GM19025 (cell line): ENCODE results near the gene RHOB.
A peak's percentile ranks its signal among the peaks of the same experiment; 100 is the strongest.
"Not testable (repeated sequence)": the region's sequence is repeated elsewhere in the genome, so short reads cannot be mapped to it uniquely, and the experiment has no call there.

ENCODE experiments used
- ATAC-seq: cut with Tn5 transposase; IDR thresholded peaks from one replicate; pipeline ENCODE4 v1.9.1; 2021; ENCODE audit warnings: mild to moderate bottlenecking, low read depth, moderate library complexity; ENCODE audit not compliant: unreplicated experiment

The RHOB gene

DNA sequence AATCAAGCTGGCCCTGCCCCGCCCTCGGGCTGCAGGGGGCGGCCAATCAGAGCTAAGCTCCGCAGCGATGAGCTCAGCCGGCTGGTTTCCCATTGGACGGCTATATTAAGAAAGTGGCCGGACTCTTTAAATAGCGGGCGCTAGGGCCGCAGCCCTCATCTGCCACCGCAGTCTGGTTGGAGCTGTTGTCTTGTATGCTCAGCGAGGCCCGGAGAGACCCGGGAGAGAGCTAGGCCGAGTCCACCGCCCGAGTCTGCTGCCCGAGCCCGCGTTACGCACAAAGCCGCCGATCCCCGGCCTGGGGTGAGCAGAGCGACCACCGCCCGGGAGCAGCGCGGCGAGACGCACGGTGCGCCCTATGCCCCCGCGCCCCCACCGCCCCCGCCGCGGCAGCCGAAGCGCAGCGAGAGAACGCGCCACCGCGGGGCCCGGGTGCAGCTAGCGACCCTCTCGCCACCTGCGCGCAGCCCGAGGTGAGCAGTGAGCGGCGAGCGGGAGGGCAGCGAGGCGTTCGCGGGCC is at the start of gene RHOB:
Gene RHOB, plus strand, starts transcription at position 158 of the 520 bp plus-strand sequence. CDS start 392 bp downstream, outside the sequence.
- peak; percentile 97 for ATAC-seq

- no peak for ATAC-seq
Observed at GRCh38 chr2:20397811-20398447, 48.9 kb upstream of the RHOB start.

DNA sequence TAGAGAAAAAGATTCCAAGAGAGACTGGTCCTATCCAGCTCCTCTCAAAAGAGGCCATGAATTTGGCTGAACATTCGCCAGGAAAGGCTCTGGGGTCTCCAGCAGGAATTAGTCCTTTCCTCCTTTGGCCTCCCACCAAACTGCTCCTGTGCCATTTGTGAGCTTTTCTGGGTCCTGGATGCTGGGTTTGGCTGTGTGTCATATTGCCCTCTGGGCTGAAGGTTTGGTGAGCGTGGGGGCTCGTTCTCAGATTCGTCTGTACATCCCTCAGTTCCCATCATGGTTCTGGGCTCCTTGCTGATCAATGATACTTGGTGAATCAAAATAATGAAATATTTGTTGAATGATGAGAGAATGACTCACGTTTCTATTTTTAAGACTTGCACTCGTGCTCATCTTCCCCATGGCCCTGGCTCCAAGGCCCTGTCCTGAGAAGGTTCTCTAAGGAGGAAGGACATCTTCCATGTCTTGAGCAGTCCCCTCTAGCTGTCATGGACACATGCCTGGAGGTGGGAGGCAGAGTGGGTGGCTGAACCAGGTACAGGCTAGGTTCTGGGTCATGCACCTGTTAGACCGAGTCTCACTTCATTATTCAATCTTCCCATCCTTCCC is 47.8 kb upstream of the RHOB start:
- no peak for ATAC-seq

GRCh38 chr2:20400306-20400705 is 46.6 kb upstream of the RHOB start:
- ATAC-seq, result no peak

- no peak for ATAC-seq
Observed at GRCh38 chr2:20400787-20401488, 45.9 kb upstream of the RHOB start.

- ATAC-seq, result no peak
Observed at GRCh38 chr2:20401489-20401835, 45.4 kb upstream of the RHOB start.

GRCh38 chr2:20403774-20404312 is 43.0 kb upstream of the RHOB start:
- ATAC-seq, result no peak

DNA sequence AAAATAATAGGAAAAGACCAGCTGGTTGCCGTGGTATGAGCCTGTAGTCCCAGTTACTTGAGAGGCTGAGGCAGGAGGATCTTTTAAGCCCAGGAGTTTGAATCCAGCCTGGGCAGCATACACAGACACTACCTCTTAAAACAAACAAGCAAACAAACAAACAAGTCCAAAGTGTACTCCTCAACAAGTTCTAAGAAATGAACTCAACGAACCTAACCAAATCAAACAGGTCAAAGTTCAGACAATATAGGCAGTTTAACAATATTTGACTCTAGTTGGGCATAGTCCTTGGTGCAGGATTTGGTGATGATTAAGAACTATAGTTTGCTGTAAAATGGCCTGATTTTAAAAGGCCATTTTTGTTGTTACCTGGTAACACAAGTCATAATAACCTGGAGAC is 41.9 kb upstream of the RHOB start:
- ATAC-seq, result no peak

DNA sequence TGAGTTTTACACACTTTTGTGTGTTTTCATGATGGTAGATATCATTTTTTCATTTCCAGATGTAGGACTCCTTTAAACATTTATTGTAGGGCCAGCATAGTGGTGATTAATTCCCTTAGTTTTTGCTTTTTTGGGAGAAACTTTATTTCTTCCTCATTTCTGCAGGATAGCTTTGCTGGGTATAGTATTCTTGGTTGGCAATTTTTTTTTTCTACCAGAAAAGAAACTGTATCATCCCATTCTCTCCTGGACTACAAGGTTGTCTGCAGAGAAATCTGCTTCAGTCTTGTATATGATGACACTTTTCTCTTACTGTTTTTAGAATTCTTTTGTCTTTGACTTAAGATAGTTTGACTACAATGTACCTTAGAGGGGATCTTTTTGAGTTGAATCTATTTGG is 37.8 kb upstream of the RHOB start:
- ATAC-seq, result no peak

- ATAC-seq, result no peak
Observed at GRCh38 chr2:20410556-20411277, 36.2 kb upstream of the RHOB start.

DNA sequence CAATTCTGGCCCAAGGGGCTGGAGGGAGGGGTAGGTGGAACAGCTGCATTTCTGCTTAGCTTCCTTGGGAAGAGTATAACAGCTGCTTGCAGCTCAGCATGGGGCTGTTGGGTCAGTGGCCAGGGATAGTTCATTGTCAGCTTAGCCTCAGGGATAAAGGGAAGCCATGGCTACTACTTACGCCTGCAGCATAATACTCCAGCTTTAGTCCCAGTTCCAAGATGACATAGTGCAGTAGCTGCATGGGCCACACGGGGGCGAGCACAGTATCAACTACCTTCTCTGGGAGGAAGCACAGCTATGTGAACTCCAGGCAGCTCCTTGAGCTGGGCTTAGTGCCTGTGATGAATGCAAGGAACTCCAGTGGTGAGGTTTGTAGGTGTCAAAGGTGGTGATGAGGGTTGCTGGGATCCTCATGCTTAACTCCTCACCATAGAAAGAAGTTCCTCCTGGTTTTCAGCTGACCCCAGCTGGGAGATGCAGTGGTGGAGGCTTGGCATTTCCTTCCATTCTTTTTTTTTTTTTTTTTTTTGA is 35.4 kb upstream of the RHOB start:
- ATAC-seq, result peak; percentile 99

GRCh38 chr2:20414806-20415205 is 32.1 kb upstream of the RHOB start:
- no peak for ATAC-seq

GRCh38 chr2:20415511-20415918 is 31.4 kb upstream of the RHOB start:
- ATAC-seq, result no peak

- no peak for ATAC-seq
Observed at GRCh38 chr2:20416723-20417122, 30.2 kb upstream of the RHOB start.

GRCh38 chr2:20417230-20417821 is 29.5 kb upstream of the RHOB start:
- ATAC-seq, result not testable (repeated sequence)

GRCh38 chr2:20418519-20418918 is 28.4 kb upstream of the RHOB start:
- no peak for ATAC-seq

DNA sequence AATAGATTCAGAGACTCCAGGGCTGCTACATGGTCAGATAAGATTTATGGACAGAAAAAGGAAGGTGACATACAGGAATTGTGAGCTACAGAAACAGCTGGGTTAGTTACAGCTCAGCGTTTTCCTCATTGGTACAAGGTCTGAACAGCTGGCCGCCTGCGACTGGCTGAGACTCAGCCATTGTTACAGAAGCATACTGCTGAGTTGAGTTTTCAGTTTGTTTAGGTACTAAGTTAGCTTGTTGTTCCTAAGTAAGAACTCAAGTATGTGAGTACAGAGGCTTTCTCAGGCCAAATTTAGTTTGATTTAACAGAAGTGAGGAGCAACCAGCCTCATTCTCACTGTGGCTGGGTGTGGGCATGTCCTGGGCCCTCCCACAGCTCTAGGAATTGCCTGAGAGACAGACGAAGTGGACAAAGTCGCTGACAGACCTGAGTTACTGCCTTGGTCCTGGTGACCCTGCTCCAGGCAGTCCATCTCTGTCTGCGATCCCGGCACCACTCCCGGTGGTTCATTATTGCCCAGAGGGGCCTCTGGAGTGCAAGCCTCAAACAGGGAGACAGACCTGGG is 27.8 kb upstream of the RHOB start:
- no peak for ATAC-seq

DNA sequence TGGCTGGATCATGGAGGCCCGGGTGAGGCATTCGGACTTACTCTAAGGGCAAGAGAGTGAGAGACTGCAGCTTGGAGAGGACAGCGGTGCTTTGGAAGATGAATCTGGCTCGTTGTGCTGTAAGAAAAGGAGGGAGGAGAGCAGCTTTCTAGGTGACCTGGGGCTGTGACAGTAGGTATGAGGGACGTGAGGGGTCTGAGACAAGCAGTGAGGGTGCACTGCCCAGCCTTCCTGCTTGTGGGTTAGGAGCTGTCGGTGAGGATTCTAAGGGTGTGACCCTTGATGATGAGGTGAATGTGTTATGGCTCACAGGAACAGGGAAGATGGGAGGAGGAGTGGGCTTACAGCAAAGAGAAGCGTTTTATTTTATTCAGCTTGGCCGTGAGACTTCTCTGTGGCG is 27.1 kb upstream of the RHOB start:
- no peak for ATAC-seq

DNA sequence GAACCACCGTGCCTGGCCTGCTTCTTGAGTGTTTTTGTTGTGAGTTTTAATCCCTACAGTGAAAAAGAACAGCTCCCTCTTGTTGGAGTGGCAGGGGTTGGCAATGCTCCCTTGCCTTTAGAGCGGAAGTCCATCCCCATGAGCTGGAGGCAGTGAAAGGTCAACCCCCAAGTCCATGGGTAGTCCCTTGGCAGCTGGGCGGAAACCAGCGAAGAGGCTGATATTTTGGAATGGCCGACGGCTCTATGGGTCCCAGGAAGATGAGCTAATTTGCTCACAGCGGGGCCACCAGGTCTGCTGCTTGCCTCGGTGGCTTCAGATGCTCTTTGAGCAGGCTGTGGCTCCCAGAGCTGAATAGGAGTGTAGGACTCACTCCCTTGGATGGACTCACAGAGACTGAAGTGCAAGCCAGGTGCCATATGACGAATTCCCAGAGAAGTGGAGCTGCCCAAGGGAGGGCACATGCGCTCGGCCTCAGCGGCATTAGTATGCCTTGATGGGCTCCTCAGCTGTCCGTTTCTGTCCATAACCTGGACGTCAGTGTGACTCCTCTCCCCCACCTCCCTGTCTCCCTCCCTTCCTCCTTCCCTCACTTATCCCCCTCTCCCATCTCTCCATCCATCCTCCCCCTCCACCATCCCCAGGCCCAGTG is 25.4 kb upstream of the RHOB start:
- ATAC-seq, result no peak
